ENCODE results near the gene GLTP.

GRCh38 chr12:109861689-109862314, 18.5 kb downstream of the GLTP start:
- no peak for TF ChIP-seq CTCF (conservative IDR thresholded peaks at IDR 0.05 in 1 of 2, IDR thresholded peaks at IDR 0.05 in 1 of 2; ENCODE audit: low read depth in 1 of 2, low read length in 2 of 2)
- TF ChIP-seq EZH2 (IDR thresholded peaks at IDR 0.05; ENCODE audit: low read length, missing control alignments), result no peak
